K562 (cell line): Measurements from ENCODE around the gene SMIM22. TPM values are rescaled to one million over a fixed set of nuclear protein-coding genes. Genes with fewer than 3 reads are reported as not detected.
A peak's percentile ranks its signal among the peaks of the same experiment; 100 is the strongest.

Experiments
- AFF1 ChIP-seq, 2 experiments: fragments of 450-650 bp; IDR thresholded peaks; 2 replicates each; pipeline ENCODE4 v1.6.1; 2018; ENCODE audit warnings: mild to moderate bottlenecking in 2 of 2, low read depth in 1 of 2; ENCODE audit not compliant: partially characterized antibody in 2 of 2
- BDP1 ChIP-seq: IDR thresholded peaks from 3 replicates; pipeline ENCODE4 v1.6.1; 2011; ENCODE audit not compliant: insufficient read length, insufficient read depth
- MED1 ChIP-seq: sonication (generic); formaldehyde crosslinking; IDR thresholded peaks from 2 replicates; pipeline ENCODE4 v1.8.1; 2023; ENCODE audit warnings: missing genetic modification reagents, borderline replicate concordance
- MLLT1 ChIP-seq, 2 experiments: fragments of 450-650 bp; IDR thresholded peaks; 2 replicates each; pipeline ENCODE4 v1.6.1; 2016
- MXD1 ChIP-seq: fragments of 250-450 bp; sonication (Bioruptor Pico); IDR thresholded peaks from 2 replicates; pipeline ENCODE4 v1.8.0; 2021; ENCODE audit warnings: borderline replicate concordance, mild to moderate bottlenecking, moderate library complexity; ENCODE audit not compliant: poor library complexity, severe bottlenecking
- THRB ChIP-seq: fragments of 450-650 bp; formaldehyde crosslinking; conservative IDR thresholded peaks from 2 replicates; pipeline ENCODE4 v1.4.0; 2022; ENCODE audit warnings: mild to moderate bottlenecking, missing genetic modification characterization
- ZNF407 ChIP-seq: fragments of 450-650 bp; IDR thresholded peaks from 2 replicates; pipeline ENCODE4 v1.6.1; 2016; ENCODE audit warnings: low read depth
- ZNF436 ChIP-seq: fragments of 250-450, 450-650 bp; sonication (Bioruptor Pico); formaldehyde crosslinking; IDR thresholded peaks from 2 replicates; pipeline ENCODE4 v1.7.0; 2020; ENCODE audit warnings: mild to moderate bottlenecking
- polyA plus RNA-seq, 8 experiments: library from polyadenylated mRNA; depleted of rRNA in 4 of 8; stranded (reverse) in 5 of 8; unstranded in 3 of 8; fragments of >200 nt; fragmentation: Nextera tagmentation in 2 of 8; fragmentation: Illumina TruSeq in 1 of 8; extraction: Ambion mirVana in 2 of 8; extraction: Trizol in 1 of 8; gene quantifications; 2 replicates each; pipeline versions ENCODE4 v1.2.1 to v1.2.3, GENCODE V29; 2011 to 2014; ENCODE audit warnings: inconsistent platforms in 1 of 8, missing spikeins in 1 of 8
- total RNA-seq, 7 experiments: library from RNA; depleted of rRNA in 6 of 7; stranded (reverse); fragments of >200 nt in 6 of 7; fragmentation: Illumina TruSeq in 2 of 7; extraction: Trizol in 2 of 7; gene quantifications; 2 replicates each; pipeline versions ENCODE4 v1.2.1 to v1.2.3, GENCODE V29; 2011 to 2021; ENCODE audit warnings: low replicate concordance in 1 of 7

SMIM22 gene
- total and polyA plus RNA-seq, 9 of the 15 experiments (the other 6 are each of a cell fraction or from before 2014, with no cell fraction given): not detected

GRCh38 chr16:4768549-4769305, 26.4 kb upstream of the SMIM22 start (continued):
- TF ChIP-seq THRB (CRISPR knock-in tag): no peak
- TF ChIP-seq BDP1: no peak
- TF ChIP-seq MXD1 (CRISPR knock-in tag): no peak
- TF ChIP-seq MLLT1 (IDR thresholded peaks at IDR 0.05): no peak
- TF ChIP-seq ZNF407: no peak
- TF ChIP-seq ZNF436 (CRISPR knock-in tag): no peak
- peak in 1 of 2 experiments; percentile 88 for TF ChIP-seq AFF1 (IDR thresholded peaks at IDR 0.05; ENCODE audit: low read depth in 1 of 2, partially characterized antibody in 2 of 2)
- TF ChIP-seq MED1 (CRISPR knock-in tag): no peak
